ENCODE data around the gene RABEPK.

- TF ChIP-seq TAF1 (IDR thresholded peaks at IDR 0.05; ENCODE audit: borderline replicate concordance, low read depth, low read length) (no peak), POLR2AphosphoS5 (IDR thresholded peaks at IDR 0.05; ENCODE audit: low read depth, low read length) (no peak)
Measured at GRCh38 chr9:125258160-125258785, 57.9 kb downstream of the RABEPK start.

Measured in GM12892 (cell line).